PFSK-1 (cell line): ENCODE data around the gene SLC2A11.

ENCODE experiments used
- POLR2AphosphoS5 ChIP-seq: IDR thresholded peaks from 2 replicates; pipeline ENCODE4 v1.6.1; 2012; ENCODE audit warnings: low read depth, mild to moderate bottlenecking, control low read depth, low read length, moderate library complexity
- SIN3A ChIP-seq: IDR thresholded peaks from 2 replicates; pipeline ENCODE4 v1.6.1; 2012; ENCODE audit warnings: mild to moderate bottlenecking, low read length, moderate library complexity, borderline replicate concordance; ENCODE audit not compliant: insufficient read depth
- TF ChIP-seq, protein P1 (sequence below), 2 experiments: IDR thresholded peaks; 2 replicates each; pipeline versions ENCODE4 v1.6.1 to v1.8.0; 2011 to 2012; ENCODE audit warnings: low read depth in 2 of 2, low read length in 2 of 2, control low read depth in 1 of 2, inconsistent platforms in 1 of 2, mild to moderate bottlenecking in 1 of 2, moderate library complexity in 1 of 2; ENCODE audit not compliant: insufficient read depth in 1 of 2

DNA sequence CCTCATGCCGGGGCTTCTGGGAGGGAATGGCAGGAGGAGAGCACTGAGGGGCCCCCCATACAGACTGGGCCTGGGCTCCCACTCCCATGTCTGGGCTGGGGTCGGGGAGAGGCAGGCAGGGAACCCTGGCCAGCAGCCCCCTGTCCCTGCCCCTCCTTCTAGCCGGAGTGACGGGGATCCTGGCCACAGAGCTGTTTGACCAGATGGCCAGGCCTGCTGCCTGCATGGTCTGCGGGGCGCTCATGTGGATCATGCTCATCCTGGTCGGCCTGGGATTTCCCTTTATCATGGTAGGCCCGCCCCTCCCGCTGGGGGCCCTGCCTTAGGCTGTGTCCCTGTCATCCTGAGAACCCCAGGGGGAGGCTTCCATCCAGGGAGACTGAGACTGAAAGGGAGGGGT lies 26.5 kb downstream of the SLC2A11 start:
- TF ChIP-seq POLR2AphosphoS5, result no peak
- TF ChIP-seq SIN3A, result no peak
- TF ChIP-seq, protein P1, sequence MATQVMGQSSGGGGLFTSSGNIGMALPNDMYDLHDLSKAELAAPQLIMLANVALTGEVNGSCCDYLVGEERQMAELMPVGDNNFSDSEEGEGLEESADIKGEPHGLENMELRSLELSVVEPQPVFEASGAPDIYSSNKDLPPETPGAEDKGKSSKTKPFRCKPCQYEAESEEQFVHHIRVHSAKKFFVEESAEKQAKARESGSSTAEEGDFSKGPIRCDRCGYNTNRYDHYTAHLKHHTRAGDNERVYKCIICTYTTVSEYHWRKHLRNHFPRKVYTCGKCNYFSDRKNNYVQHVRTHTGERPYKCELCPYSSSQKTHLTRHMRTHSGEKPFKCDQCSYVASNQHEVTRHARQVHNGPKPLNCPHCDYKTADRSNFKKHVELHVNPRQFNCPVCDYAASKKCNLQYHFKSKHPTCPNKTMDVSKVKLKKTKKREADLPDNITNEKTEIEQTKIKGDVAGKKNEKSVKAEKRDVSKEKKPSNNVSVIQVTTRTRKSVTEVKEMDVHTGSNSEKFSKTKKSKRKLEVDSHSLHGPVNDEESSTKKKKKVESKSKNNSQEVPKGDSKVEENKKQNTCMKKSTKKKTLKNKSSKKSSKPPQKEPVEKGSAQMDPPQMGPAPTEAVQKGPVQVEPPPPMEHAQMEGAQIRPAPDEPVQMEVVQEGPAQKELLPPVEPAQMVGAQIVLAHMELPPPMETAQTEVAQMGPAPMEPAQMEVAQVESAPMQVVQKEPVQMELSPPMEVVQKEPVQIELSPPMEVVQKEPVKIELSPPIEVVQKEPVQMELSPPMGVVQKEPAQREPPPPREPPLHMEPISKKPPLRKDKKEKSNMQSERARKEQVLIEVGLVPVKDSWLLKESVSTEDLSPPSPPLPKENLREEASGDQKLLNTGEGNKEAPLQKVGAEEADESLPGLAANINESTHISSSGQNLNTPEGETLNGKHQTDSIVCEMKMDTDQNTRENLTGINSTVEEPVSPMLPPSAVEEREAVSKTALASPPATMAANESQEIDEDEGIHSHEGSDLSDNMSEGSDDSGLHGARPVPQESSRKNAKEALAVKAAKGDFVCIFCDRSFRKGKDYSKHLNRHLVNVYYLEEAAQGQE (IDR thresholded peaks at IDR 0.05; ENCODE audit: insufficient read depth in 1 of 2, low read depth in 2 of 2, low read length in 2 of 2), result no peak
